GM21786 (cell line): Measurements from ENCODE around the gene BRAF.
"Not testable (repeated sequence)": the region's sequence is repeated elsewhere in the genome, so short reads cannot be mapped to it uniquely, and the experiment has no call there.

ENCODE experiments used
- ATAC-seq: cut with Tn5 transposase; IDR thresholded peaks from one replicate; pipeline ENCODE4 v1.9.1; 2021; ENCODE audit not compliant: unreplicated experiment

Gene BRAF

GRCh38 chr7:140774371-140774770, 150.4 kb downstream of the BRAF start:
- ATAC-seq = no peak

- ATAC-seq = no peak
Observed at GRCh38 chr7:140773104-140773503, 151.6 kb downstream of the BRAF start.

GRCh38 chr7:140771826-140772225, 152.9 kb downstream of the BRAF start:
- no peak for ATAC-seq

GRCh38 chr7:140769852-140770251, 154.9 kb downstream of the BRAF start:
- no peak for ATAC-seq

GRCh38 chr7:140767418-140767817, 157.3 kb downstream of the BRAF start:
- no peak for ATAC-seq

- ATAC-seq = not testable (repeated sequence)
Observed at GRCh38 chr7:140765441-140765840, 159.3 kb downstream of the BRAF start.

- not testable (repeated sequence) for ATAC-seq
Observed at GRCh38 chr7:140763166-140763565, 161.6 kb downstream of the BRAF start.

- not testable (repeated sequence) for ATAC-seq
Observed at GRCh38 chr7:140761375-140761774, 163.4 kb downstream of the BRAF start.

- ATAC-seq = no peak
Observed at GRCh38 chr7:140754506-140754905, 170.2 kb downstream of the BRAF start.

GRCh38 chr7:140752533-140752932, 172.2 kb downstream of the BRAF start:
- ATAC-seq = no peak

- ATAC-seq = no peak
Observed at GRCh38 chr7:140746751-140747150, 178.0 kb downstream of the BRAF start.

- ATAC-seq = no peak
Observed at GRCh38 chr7:140745266-140746058, 179.3 kb downstream of the BRAF start.

- ATAC-seq = no peak
Observed at GRCh38 chr7:140744005-140744404, 180.7 kb downstream of the BRAF start.

- ATAC-seq = not testable (repeated sequence)
Observed at GRCh38 chr7:140743255-140743654, 181.5 kb downstream of the BRAF start.

GRCh38 chr7:140738280-140738679, 186.4 kb downstream of the BRAF start:
- no peak for ATAC-seq

GRCh38 chr7:140734729-140735128, 190.0 kb downstream of the BRAF start:
- ATAC-seq = no peak

- no peak for ATAC-seq
Observed at GRCh38 chr7:140734096-140734495, 190.6 kb downstream of the BRAF start.

GRCh38 chr7:140732416-140732815, 192.3 kb downstream of the BRAF start:
- no peak for ATAC-seq

- no peak for ATAC-seq
Observed at GRCh38 chr7:140726281-140726680, 198.4 kb downstream of the BRAF start.

- no peak for ATAC-seq
Observed at GRCh38 chr7:140724706-140725105, 200.0 kb downstream of the BRAF start.

GRCh38 chr7:140723574-140723973, 201.2 kb downstream of the BRAF start:
- ATAC-seq = no peak

GRCh38 chr7:140723006-140723405, 201.7 kb downstream of the BRAF start:
- no peak for ATAC-seq

- ATAC-seq = no peak
Observed at GRCh38 chr7:140722254-140722653, 202.5 kb downstream of the BRAF start.
